Skeletal muscle cell (primary cell): ENCODE measurements around the gene ZBTB16.
A peak's percentile ranks its signal among the peaks of the same experiment; 100 is the strongest.

Experiments used
- DNase-seq: peaks from one replicate; pipeline ENCODE4 v3.0.0-alpha.2; 2010; ENCODE audit warnings: low read depth
- H3K4me3 ChIP-seq: 2 replicates; pipeline ENCODE4 v1.5.1; 2011; ENCODE audit warnings: low read depth, mild to moderate bottlenecking, control low read depth, low read length, moderate library complexity

Gene ZBTB16

GRCh38 chr11:114192841-114193389 lies 133.4 kb downstream of the ZBTB16 start:
- DNase-seq: no peak
- no peak overlapping the region for H3K4me3 ChIP-seq

GRCh38 chr11:114193730-114194679 lies 134.5 kb downstream of the ZBTB16 start:
- no peak for DNase-seq
- no peak overlapping the region for H3K4me3 ChIP-seq

GRCh38 chr11:114194702-114195101 lies 135.2 kb downstream of the ZBTB16 start:
- H3K4me3 ChIP-seq: no peak overlapping the region
- DNase-seq: no peak

GRCh38 chr11:114195151-114195550 lies 135.6 kb downstream of the ZBTB16 start:
- no peak overlapping the region for H3K4me3 ChIP-seq
- no peak for DNase-seq

GRCh38 chr11:114195981-114196731 lies 136.6 kb downstream of the ZBTB16 start:
- no peak for DNase-seq
- no peak overlapping the region for H3K4me3 ChIP-seq

- DNase-seq: no peak
- no peak overlapping the region for H3K4me3 ChIP-seq
Measured at GRCh38 chr11:114196997-114197703, 137.6 kb downstream of the ZBTB16 start.

GRCh38 chr11:114197799-114198500 lies 138.4 kb downstream of the ZBTB16 start:
- DNase-seq: peak; percentile 98
- no peak overlapping the region for H3K4me3 ChIP-seq

- no peak for DNase-seq
- no peak overlapping the region for H3K4me3 ChIP-seq
Measured at GRCh38 chr11:114199051-114199450, 139.5 kb downstream of the ZBTB16 start.

GRCh38 chr11:114200351-114201133 lies 141.0 kb downstream of the ZBTB16 start:
- H3K4me3 ChIP-seq: no peak overlapping the region
- no peak for DNase-seq

GRCh38 chr11:114201219-114201618 lies 141.7 kb downstream of the ZBTB16 start:
- no peak for DNase-seq
- no peak overlapping the region for H3K4me3 ChIP-seq

- no peak overlapping the region for H3K4me3 ChIP-seq
Measured at GRCh38 chr11:114202011-114202609, 142.6 kb downstream of the ZBTB16 start.

GRCh38 chr11:114207096-114207495 lies 147.6 kb downstream of the ZBTB16 start:
- DNase-seq: no peak
- H3K4me3 ChIP-seq: no peak overlapping the region

More at GRCh38 chr11:114202011-114202609, 142.6 kb downstream of the ZBTB16 start:
- no peak for DNase-seq

GRCh38 chr11:114208377-114208776 lies 148.9 kb downstream of the ZBTB16 start:
- no peak for DNase-seq
- no peak overlapping the region for H3K4me3 ChIP-seq

- DNase-seq: no peak
- no peak overlapping the region for H3K4me3 ChIP-seq
Measured at GRCh38 chr11:114209343-114209742, 149.8 kb downstream of the ZBTB16 start.

- no peak for DNase-seq
- no peak overlapping the region for H3K4me3 ChIP-seq
Measured at GRCh38 chr11:114209904-114210303, 150.4 kb downstream of the ZBTB16 start.

- no peak overlapping the region for H3K4me3 ChIP-seq
- DNase-seq: no peak
Measured at GRCh38 chr11:114211444-114212121, 152.1 kb downstream of the ZBTB16 start.

- DNase-seq: no peak
- H3K4me3 ChIP-seq: no peak overlapping the region
Measured at GRCh38 chr11:114213622-114214021, 154.1 kb downstream of the ZBTB16 start.
